HTERT RPE-1 (cell line): ENCODE results near the gene HINT3.
"Not testable (repeated sequence)": the region's sequence is repeated elsewhere in the genome, so short reads cannot be mapped to it uniquely, and the experiment has no call there.

Experiments used
- in situ Hi-C: fragments of 300-500 bp; cut with MboI; formaldehyde crosslinking; loops from 4 replicates; pipeline ENCODE4 v1.14.3; 2020; ENCODE audit warnings: low sequenced_read_pairs

The HINT3 gene

DNA sequence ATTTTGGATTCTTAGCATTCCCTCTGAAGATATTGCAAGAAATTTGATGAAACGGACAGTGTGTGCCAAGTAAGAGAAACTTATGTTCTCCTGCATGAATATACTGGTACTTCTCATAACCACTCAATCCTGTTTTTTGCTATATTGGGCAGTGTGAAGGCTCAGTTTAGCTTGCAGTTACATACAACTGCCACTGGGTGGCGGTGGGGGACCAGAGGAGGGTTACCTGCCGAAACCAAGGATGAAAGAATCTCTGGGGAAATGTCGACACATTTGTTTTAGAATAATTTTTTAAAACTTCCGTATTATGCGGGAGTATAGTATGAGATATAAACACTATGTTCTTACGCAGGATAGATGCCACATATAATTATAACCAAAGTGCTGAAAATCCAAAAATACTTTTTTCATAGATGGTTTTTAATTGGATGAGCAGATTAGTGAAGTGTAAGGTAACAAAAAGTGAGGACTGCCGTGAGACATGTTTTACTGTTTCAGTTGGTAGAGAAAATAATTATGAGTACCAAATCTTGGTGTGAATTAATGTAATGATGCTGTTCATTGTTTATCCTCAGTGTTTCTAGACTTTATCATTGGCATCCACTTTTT, 39.5 kb downstream of the HINT3 start:
- in situ Hi-C loops, result no loop called here

DNA sequence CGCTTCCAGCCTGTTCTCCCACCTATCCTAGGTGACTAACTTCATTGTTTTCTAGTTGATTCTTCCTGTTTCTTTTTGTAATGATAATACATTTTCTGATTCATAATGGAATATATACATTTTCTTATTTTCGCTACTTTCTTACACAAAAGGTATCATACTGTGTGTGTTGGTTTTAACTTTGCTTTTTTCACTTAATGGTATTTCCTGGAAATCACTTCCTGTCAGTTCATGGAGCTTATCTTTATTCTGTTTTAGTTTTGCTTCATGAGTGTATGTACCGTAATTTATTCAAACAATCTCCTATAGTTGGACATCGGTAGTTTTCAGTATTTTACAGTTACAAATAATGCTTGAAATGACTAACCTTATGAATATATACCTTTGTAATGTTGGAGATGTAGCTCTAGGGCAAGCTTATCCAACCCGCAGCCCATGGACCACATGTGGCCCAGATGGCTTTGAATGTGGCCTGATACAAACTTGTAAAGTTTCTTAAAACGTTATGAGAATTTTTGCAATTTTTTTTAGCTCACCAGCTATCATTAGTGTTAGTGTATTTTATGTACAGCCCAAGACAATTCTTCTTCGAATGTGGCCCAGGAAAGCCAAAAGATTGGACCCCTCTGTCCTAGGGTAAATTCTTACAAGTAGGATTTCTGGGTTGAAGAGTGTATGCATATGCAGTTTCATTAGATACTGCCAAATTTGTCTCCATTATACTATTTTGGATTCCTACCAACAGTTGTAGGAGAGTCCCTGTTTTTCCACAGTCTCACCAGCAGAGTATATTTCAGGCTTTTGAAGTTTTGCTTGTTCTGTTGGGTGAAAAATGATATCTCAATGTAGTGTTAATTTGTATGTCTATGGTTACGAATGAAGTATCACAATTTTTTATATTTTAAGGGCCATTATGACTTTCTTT, 46.4 kb downstream of the HINT3 start:
- in situ Hi-C loops, result no loop called here

- in situ Hi-C loops, result no loop called here
Observed at GRCh38 chr6:126007800-126008199, 51.2 kb downstream of the HINT3 start.

DNA sequence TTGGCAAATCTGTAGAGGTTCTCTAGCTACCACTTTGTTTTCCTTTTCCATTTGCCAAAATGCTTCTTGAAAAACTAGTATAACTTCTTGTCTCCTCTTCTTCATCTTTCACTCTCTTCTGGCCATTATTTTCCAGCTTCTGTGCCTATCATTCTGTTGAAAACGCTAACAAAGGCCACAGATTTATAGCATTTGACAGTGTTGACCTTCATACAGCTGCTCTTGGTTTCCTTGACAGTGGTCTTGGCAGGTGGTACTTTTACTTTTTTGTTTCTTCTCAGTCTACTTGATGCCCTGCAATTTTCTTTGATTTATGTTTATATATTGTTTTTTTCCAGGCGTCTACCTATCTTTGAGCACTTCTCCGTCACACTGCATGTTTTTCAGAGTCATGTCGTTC, 53.5 kb downstream of the HINT3 start:
- in situ Hi-C loops, result no loop called here

- in situ Hi-C loops, result no loop called here
Observed at GRCh38 chr6:126015863-126016262, 59.3 kb downstream of the HINT3 start.

GRCh38 chr6:126016591-126016990, 60.0 kb downstream of the HINT3 start:
- in situ Hi-C loops, result no loop called here

DNA sequence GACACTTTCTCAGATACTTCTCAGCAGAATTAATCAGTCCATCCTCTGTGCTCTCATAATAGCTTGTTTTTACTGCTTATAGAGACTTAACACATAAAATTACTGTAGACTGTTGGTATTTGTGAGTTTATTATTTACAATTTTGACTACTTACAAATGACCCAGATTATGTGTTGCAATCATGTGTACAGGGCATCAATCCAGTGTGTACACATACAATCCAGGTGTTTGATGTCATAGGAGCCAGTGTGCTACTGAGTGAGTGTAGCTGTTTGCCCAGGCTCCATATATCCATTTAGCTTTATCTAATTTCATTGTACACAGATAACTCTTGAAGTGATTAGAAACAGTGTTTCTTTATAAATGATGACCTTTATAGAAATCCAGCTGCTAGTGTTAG, 61.1 kb downstream of the HINT3 start:
- in situ Hi-C loops, result no loop called here

GRCh38 chr6:126020305-126021050, 63.9 kb downstream of the HINT3 start:
- in situ Hi-C loops, result no loop called here

- in situ Hi-C loops, result not testable (repeated sequence)
Observed at GRCh38 chr6:126023474-126023873, 66.9 kb downstream of the HINT3 start.

DNA sequence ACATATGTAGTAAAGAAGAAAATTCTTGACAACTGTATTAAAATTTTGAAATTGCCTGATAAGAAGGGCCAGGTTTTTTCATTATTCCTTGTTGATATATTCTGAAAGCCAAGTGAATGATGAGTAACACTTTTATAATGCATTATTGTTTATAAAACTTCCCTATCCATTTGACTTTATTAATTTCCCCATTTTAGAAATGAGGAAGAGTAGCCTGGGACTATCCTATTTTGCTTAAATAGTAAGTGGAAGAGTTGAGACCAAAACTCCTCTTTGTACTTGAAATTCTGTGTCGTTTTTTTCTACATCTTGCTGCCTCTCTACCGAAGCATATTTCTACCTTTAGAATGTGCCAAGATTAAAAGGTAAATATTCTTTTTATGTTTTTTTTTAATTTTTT, 69.4 kb downstream of the HINT3 start:
- in situ Hi-C loops, result no loop called here

- in situ Hi-C loops, result no loop called here
Observed at GRCh38 chr6:126027601-126028000, 71.0 kb downstream of the HINT3 start.
